GM10248 (cell line): ENCODE results near the gene MYO1F.

Experiments
- CTCF ChIA-PET: fragments of 300-600 bp; sonication (Branson Sonifier 250); formaldehyde crosslinking; extraction: SDS; loops from one replicate; lab custom pipeline; 2021; ENCODE audit warnings: antibody characterized with exemption; lab: Yijun Ruan, JAX
- POLR2A ChIA-PET: fragments of 350-650 bp; sonication (Branson Sonifier 250); formaldehyde crosslinking; extraction: SDS; loops from one replicate; lab custom pipeline; 2020; ENCODE audit warnings: antibody characterized with exemption; lab: Yijun Ruan, JAX
- DNase-seq: peaks from one replicate; pipeline ENCODE4 v3.0.0; 2012; ENCODE audit errors: extremely low spot score
- CTCF ChIP-seq: IDR thresholded peaks from 2 replicates; pipeline ENCODE4 v1.5.1; 2012; ENCODE audit warnings: mild to moderate bottlenecking, low read depth; ENCODE audit errors: extremely low read depth, missing control alignments, control extremely low read depth

Gene MYO1F

DNA sequence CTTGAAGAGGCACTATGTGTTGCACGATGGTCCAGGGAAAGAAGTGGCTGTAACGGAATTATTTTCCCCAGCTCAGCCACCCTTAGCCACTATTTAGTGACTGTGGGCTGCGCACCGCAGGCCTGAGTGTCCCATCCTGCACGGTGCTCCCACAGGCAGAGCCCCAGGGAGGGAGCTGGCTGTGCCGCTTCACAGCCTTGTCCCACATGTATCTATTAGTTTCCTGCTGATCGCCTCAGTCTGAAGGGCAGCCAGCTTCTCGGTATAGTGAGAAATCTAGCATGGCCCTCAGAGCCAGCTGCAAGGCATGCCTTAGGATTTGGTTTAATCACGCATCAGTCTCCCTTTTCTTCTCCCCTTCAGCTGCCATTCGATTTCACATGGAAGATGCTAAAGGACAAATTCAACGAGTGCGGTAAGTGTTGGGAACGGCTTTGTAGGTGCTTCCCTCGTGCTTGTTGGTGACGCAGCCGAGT lies 90.5 kb downstream of the MYO1F start:
- no peak for DNase-seq
- no peak for TF ChIP-seq CTCF
- ChIA-PET POLR2A (no interaction called here), CTCF (interaction anchor here (0.9 to 3.7 kb wide), 9 partner anchors 8 to 557 kb away, joined by 3 to 13 read pairs (median 3); partner anchors contain the start of gene ZNF414)

DNA sequence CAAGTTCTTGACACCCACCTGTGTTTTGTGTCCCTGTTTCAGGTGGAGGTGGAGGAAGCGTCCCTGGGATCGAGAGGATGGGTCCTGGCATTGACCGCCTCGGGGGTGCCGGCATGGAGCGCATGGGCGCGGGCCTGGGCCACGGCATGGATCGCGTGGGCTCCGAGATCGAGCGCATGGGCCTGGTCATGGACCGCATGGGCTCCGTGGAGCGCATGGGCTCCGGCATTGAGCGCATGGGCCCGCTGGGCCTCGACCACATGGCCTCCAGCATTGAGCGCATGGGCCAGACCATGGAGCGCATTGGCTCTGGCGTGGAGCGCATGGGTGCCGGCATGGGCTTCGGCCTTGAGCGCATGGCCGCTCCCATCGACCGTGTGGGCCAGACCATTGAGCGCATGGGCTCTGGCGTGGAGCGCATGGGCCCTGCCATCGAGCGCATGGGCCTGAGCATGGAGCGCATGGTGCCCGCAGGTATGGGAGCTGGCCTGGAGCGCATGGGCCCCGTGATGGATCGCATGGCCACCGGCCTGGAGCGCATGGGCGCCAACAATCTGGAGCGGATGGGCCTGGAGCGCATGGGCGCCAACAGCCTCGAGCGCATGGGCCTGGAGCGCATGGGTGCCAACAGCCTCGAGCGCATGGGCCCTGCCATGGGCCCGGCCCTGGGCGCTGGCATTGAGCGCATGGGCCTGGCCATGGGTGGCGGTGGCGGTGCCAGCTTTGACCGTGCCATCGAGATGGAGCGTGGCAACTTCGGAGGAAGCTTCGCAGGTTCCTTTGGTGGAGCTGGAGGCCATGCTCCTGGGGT lies 91.5 kb downstream of the MYO1F start:
- POLR2A ChIA-PET = no interaction called here
- DNase-seq = no peak
- CTCF ChIA-PET = interaction anchor here (0.6 to 3.7 kb wide), 6 partner anchors 9 to 34 kb away, joined by 3 to 13 read pairs (median 4); no protein-coding TSS in a partner anchor
- no peak for TF ChIP-seq CTCF

DNA sequence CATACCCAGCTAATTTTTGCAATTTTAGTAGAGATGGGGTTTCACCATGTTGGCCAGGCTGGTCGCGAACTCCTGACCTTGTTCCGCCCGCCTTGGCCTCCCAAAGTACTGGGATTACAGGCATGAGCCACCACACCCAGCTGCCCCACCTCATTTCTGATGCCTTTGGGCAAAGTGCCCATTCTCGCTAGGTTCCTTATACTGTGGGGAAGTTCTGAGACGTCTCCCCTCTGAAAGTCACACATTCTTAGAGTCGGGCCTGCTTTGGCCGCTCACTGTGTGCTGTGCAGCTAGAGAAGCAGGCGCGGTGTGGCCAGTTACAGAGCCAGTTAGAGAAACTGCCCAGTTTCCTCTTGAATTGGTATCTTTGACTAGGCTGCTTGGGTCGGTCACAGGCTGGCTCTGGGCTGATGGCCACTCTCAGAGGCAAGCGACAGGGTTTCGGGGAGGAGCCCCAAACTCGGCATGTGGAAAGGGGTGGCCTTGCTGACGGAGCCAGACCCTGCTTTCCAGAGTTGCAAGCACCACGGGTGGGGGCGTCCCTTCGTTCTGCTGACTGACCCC lies 92.8 kb downstream of the MYO1F start:
- DNase-seq = no peak
- ChIA-PET CTCF (no interaction called here), POLR2A (no interaction called here)
- TF ChIP-seq CTCF = no peak

DNA sequence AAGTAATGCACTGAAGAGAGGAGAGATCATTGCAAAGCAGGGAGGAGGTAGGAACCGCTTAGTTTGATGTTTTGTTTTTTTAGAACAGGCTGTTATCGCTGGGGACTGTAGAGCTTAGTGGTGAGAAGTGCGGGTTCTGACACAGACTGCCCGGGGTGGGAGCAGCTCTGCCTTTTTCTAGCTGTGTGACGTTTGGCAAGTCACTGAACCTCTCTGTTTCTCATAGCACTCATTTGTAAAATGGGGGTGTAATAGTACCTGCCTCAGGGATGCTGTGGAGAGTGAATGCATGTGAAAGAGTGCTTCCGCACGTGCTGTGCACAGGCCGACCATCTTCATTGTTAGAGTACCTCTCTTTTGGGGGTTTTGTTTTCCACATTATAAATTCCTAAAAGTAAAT lies 94.1 kb downstream of the MYO1F start:
- no peak for TF ChIP-seq CTCF
- DNase-seq = no peak
- ChIA-PET POLR2A (no interaction called here), CTCF (interaction anchor here (1.3 kb wide), 1 partner anchor 22 kb away, joined by 3 read pairs; no protein-coding TSS in a partner anchor)

GRCh38 chr19:8482696-8483095 lies 94.5 kb downstream of the MYO1F start:
- no peak for TF ChIP-seq CTCF
- DNase-seq = no peak
- POLR2A ChIA-PET = interaction anchor here (0.6 kb wide), 1 partner anchor 12 kb away, joined by 3 read pairs; no protein-coding TSS in a partner anchor
- CTCF ChIA-PET = interaction anchor here (1.3 kb wide), 2 partner anchors 20 to 23 kb away, joined by 3 read pairs; no protein-coding TSS in a partner anchor

GRCh38 chr19:8481616-8482015 lies 95.6 kb downstream of the MYO1F start:
- no peak for TF ChIP-seq CTCF
- DNase-seq = no peak
- ChIA-PET POLR2A (no interaction called here), CTCF (interaction anchor here (1.3 kb wide), 1 partner anchor 19 kb away, joined by 3 read pairs; no protein-coding TSS in a partner anchor)
